AG10803 (cell line): ENCODE results near the gene ZFYVE28.

Experiments used
- DNase-seq: peaks from one replicate; pipeline ENCODE4 v3.0.0; 2010; ENCODE audit warnings: low read depth
- H3K4me3 ChIP-seq: 2 replicates; pipeline ENCODE4 v1.5.1; 2011; ENCODE audit warnings: mild to moderate bottlenecking, low read length, control low read depth
- CTCF ChIP-seq: conservative IDR thresholded peaks from 2 replicates; pipeline ENCODE4 v1.5.1; 2011; ENCODE audit warnings: mild to moderate bottlenecking, low read length, control low read depth, inconsistent platforms

Gene ZFYVE28

GRCh38 chr4:2335729-2336101 lies 82.7 kb downstream of the ZFYVE28 start:
- no peak for TF ChIP-seq CTCF
- no peak overlapping the region for H3K4me3 ChIP-seq
- no peak for DNase-seq

- no peak for TF ChIP-seq CTCF
- no peak overlapping the region for H3K4me3 ChIP-seq
- DNase-seq, result no peak
Observed at GRCh38 chr4:2334826-2335728, 83.4 kb downstream of the ZFYVE28 start.

- DNase-seq, result no peak
- TF ChIP-seq CTCF, result no peak
- H3K4me3 ChIP-seq, result no peak overlapping the region
Observed at GRCh38 chr4:2333916-2334644, 84.4 kb downstream of the ZFYVE28 start.

GRCh38 chr4:2333356-2333841 lies 85.0 kb downstream of the ZFYVE28 start:
- H3K4me3 ChIP-seq, result no peak overlapping the region
- no peak for TF ChIP-seq CTCF
- DNase-seq, result no peak

- TF ChIP-seq CTCF, result no peak
- H3K4me3 ChIP-seq, result no peak overlapping the region
- no peak for DNase-seq
Observed at GRCh38 chr4:2332976-2333319, 85.5 kb downstream of the ZFYVE28 start.

GRCh38 chr4:2332201-2332975 lies 86.1 kb downstream of the ZFYVE28 start:
- H3K4me3 ChIP-seq, result no peak overlapping the region
- DNase-seq, result no peak
- no peak for TF ChIP-seq CTCF
